ENCODE data around the gene NRG3. TPM values are rescaled to one million over a fixed set of nuclear protein-coding genes. Genes with fewer than 3 reads are reported as not detected.

NRG3 gene
- total and polyA plus RNA-seq, 2 donors (not counting 1 experiment from before 2014, with no cell fraction given) = 0.06 TPM; not detected in 1

GRCh38 chr10:82310839-82311238, 435.8 kb downstream of the NRG3 start:
- H3K9me3 Mint-ChIP-seq (ENCODE audit: insufficient read depth) = no peaks in the 10 kb centered on the region
- ChIA-PET CTCF (no interaction called here), POLR2A (no interaction called here)
- 50% methylated on average over 1 of the region's 3 CpGs for WGBS (ENCODE audit: insufficient coverage)
- DNase-seq = no peak
- Histone ChIP-seq H3K4me2 (replicated peaks; ENCODE audit: low read depth, low read length, poor library complexity, severe bottlenecking) (no peak overlapping the region), H3K27me3 (replicated peaks in 1 of 4; ENCODE audit: control extremely low read depth in 1 of 4, control insufficient read depth in 3 of 4, insufficient read depth in 4 of 4, low read length in 3 of 4) (no peaks in the 10 kb centered on the region), H3K79me2 (ENCODE audit: control insufficient read depth, insufficient read depth, low read length) (no peaks in the 10 kb centered on the region), H2AFZ (ENCODE audit: insufficient read depth, low read depth, low read length, poor library complexity, severe bottlenecking) (no peak overlapping the region), H3K4me1 (ENCODE audit: control insufficient read depth in 2 of 2, insufficient read depth in 2 of 2, low read length in 2 of 2) (no peaks in the 10 kb centered on the region), H3K36me3 (replicated peaks in 1 of 2; ENCODE audit: control extremely low read depth in 1 of 2, control insufficient read depth in 1 of 2, extremely low read depth in 1 of 2, insufficient read depth in 2 of 2, low read length in 1 of 2) (no peaks in the 10 kb centered on the region), H4K20me1 (ENCODE audit: control insufficient read depth, insufficient read depth, low read length, poor library complexity, severe bottlenecking) (no peaks in the 10 kb centered on the region), H3K9me3 (ENCODE audit: control extremely low read depth in 1 of 3, control insufficient read depth in 2 of 3, insufficient read depth in 1 of 3, low read length in 2 of 3) (peaks cover 0 to 4% (median 1%) of the 10 kb centered on the region in 3 donors), H3K9ac (ENCODE audit: low read length) (no peak overlapping the region), H3K27ac (ENCODE audit: low read length in 2 of 2) (no peak overlapping the region), H3K4me3 (ENCODE audit: control extremely low read depth in 1 of 5, extremely low read depth in 1 of 5, insufficient read depth in 1 of 5, low read depth in 2 of 5, low read length in 4 of 5) (no peak overlapping the region)
- no peaks in the 10 kb centered on the region for H3K27me3 Mint-ChIP-seq
- TF ChIP-seq EZH2 (IDR thresholded peaks at IDR 0.05; ENCODE audit: borderline replicate concordance, insufficient read depth, low read depth, low read length, poor library complexity, severe bottlenecking) (no peak), CTCF (IDR thresholded peaks at IDR 0.05) (no peak)
- intact Hi-C loops (cut with micrococcal nuclease) = no loop called here
- H3K4me1 Mint-ChIP-seq = no peaks in the 10 kb centered on the region
- no peak overlapping the region for H3K4me3 Mint-ChIP-seq
- no peak overlapping the region for H3K27ac Mint-ChIP-seq
- no peak for ATAC-seq (ENCODE audit: low read depth)

GRCh38 chr10:82313401-82313800, 438.4 kb downstream of the NRG3 start:
- Histone ChIP-seq H3K27me3 (replicated peaks in 1 of 4; ENCODE audit: control extremely low read depth in 1 of 4, control insufficient read depth in 3 of 4, insufficient read depth in 4 of 4, low read length in 3 of 4) (no peaks in the 10 kb centered on the region), H3K79me2 (ENCODE audit: control insufficient read depth, insufficient read depth, low read length) (no peaks in the 10 kb centered on the region), H2AFZ (ENCODE audit: insufficient read depth, low read depth, low read length, poor library complexity, severe bottlenecking) (no peak overlapping the region), H3K4me2 (replicated peaks; ENCODE audit: low read depth, low read length, poor library complexity, severe bottlenecking) (no peak overlapping the region), H3K9me3 (ENCODE audit: control extremely low read depth in 1 of 3, control insufficient read depth in 2 of 3, insufficient read depth in 1 of 3, low read length in 2 of 3) (peaks cover 0 to 4% (median 1%) of the 10 kb centered on the region in 3 donors), H3K4me1 (ENCODE audit: control insufficient read depth in 2 of 2, insufficient read depth in 2 of 2, low read length in 2 of 2) (no peaks in the 10 kb centered on the region), H3K4me3 (ENCODE audit: control extremely low read depth in 1 of 5, extremely low read depth in 1 of 5, insufficient read depth in 1 of 5, low read depth in 2 of 5, low read length in 4 of 5) (no peak overlapping the region), H3K9ac (ENCODE audit: low read length) (no peak overlapping the region), H4K20me1 (ENCODE audit: control insufficient read depth, insufficient read depth, low read length, poor library complexity, severe bottlenecking) (no peaks in the 10 kb centered on the region), H3K27ac (ENCODE audit: low read length in 2 of 2) (no peak overlapping the region), H3K36me3 (replicated peaks in 1 of 2; ENCODE audit: control extremely low read depth in 1 of 2, control insufficient read depth in 1 of 2, extremely low read depth in 1 of 2, insufficient read depth in 2 of 2, low read length in 1 of 2) (no peaks in the 10 kb centered on the region)
- ChIA-PET CTCF (no interaction called here), POLR2A (no interaction called here)
- TF ChIP-seq CTCF (IDR thresholded peaks at IDR 0.05) = no peak
- no peak for TF ChIP-seq EZH2 (IDR thresholded peaks at IDR 0.05; ENCODE audit: borderline replicate concordance, insufficient read depth, low read depth, low read length, poor library complexity, severe bottlenecking)
- no peaks in the 10 kb centered on the region for H3K27me3 Mint-ChIP-seq
- H3K4me1 Mint-ChIP-seq = no peaks in the 10 kb centered on the region
- intact Hi-C loops (cut with micrococcal nuclease) = no loop called here
- DNase-seq (no peak), ATAC-seq (ENCODE audit: low read depth) (no peak)
- H3K4me3 Mint-ChIP-seq = no peak overlapping the region
- no peak overlapping the region for H3K27ac Mint-ChIP-seq
- H3K9me3 Mint-ChIP-seq (ENCODE audit: insufficient read depth) = peaks cover 3% of the 10 kb centered on the region
- no CpG with 5 or more reads among the region's 3 CpGs for WGBS (ENCODE audit: insufficient coverage)
